GM12874 (cell line): ENCODE results near the gene UBE2M.

Experiments used
- CTCF ChIP-seq: IDR thresholded peaks from 2 replicates; pipeline ENCODE4 v1.5.1; 2011; ENCODE audit warnings: low read depth, mild to moderate bottlenecking, control low read depth, low read length, moderate library complexity; ENCODE audit not compliant: insufficient read depth

Gene UBE2M

DNA sequence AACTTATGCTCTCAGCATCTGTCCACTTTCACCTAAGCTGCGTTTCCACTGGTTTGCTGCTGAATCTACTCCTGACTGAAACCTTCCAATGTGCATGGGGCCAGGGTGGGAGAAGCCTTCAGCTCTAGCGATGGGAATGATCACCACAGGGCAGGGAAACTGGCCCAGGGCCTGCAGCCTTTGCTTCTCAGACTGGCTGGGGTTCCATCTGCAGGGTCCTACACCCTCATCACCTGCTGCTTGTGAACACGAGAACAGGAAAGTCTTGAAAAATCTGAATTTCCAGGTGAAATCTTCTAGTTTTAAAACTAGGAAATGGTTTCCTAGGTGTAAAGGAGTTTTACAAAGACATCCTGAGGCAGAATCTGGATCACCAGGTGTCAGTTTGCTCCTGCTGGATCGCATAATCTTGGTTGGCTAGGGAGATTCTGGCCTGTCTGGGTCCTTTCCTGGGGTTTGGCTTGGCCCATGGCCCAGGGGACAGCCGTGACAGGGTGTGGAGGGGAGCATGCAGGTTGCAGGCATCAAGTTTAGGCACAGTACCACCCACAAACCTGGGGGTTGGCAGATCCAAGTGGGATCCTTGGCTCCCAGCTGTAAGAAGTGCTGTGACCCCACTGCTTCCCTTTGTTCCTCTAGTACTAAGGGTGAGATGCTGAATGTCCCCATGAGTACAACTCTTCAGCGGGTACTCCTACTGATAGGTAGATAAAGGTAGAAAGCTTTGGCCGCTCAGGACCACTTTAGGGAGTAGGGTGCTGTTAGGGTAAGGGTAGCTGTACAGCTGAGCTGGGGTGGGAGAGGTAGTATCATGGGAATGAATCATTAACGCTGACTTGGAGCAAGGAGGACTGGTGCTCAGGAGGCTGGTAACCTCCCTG, 1.8 kb upstream of the UBE2M start:
- TF ChIP-seq CTCF = no peak

DNA sequence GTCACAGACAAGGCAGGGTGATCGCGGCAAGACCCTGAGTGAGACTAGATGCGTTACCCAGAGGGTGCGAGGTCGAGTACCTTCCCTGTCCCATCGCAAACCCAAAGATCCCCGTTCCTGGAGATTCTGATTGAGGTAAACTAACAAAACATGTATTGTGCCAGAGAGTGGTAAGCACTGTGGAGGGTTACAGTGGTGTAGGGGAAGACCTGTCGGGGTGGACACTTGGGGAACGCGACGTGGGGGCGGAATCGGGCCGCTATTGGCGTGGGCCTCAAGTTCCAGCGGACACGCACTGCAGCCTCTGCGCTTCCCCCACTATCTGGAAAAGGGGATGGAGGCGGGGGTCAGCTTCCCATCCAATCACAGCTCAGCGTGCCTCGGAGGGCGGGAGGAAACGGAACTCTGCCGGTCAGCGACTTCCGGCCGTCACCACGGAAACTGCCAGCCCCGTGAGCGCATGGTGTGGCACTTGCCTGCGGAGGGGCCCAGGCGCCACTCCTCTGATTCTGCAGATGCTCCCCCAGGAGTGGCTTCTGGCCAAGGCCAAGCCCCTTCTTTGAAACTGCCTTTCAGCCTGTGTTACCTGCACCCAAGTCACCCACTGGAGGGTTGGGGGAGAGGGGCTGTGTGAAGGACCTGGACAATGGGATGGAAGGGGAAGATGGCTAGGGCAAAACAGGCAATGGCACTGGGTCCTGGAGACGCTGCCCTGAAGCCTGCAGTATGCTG, 1.0 kb upstream of the UBE2M start:
- TF ChIP-seq CTCF = no peak

DNA sequence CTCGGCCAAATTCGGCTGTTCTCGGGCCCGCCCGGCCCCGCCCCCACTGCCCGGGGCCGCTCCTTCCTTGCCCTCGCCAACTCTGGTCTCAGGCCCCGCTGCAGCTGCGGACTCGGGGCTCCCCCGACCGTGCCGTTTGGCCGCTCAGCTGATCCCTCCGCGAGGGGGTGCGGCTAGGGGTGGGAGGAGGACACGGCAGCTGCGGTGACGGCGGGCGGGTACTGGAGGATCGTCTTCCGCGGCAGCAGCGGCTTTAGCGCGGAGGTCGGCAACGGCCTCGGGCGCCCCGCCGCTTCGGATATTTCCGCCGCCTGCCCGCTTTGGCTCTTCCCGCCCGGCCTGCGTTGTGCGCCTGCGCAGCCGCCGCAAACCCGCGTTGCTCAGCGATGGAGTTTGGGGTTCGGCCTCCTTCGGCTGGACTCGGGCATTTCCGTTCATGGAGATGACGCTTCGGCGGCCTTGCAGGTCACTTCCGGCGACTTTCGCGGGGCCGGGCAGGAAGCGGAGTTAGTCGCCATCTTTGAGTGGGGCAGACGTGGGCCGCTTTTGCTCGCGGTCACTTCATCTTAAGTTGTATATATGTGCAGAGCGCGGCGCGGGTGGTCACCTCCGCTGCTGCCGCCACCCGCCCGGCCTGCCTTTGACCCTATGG, 338 bp upstream of the UBE2M start:
- TF ChIP-seq CTCF = no peak

GRCh38 chr19:58557221-58558065, 968 bp downstream of the UBE2M start:
- TF ChIP-seq CTCF = no peak

DNA sequence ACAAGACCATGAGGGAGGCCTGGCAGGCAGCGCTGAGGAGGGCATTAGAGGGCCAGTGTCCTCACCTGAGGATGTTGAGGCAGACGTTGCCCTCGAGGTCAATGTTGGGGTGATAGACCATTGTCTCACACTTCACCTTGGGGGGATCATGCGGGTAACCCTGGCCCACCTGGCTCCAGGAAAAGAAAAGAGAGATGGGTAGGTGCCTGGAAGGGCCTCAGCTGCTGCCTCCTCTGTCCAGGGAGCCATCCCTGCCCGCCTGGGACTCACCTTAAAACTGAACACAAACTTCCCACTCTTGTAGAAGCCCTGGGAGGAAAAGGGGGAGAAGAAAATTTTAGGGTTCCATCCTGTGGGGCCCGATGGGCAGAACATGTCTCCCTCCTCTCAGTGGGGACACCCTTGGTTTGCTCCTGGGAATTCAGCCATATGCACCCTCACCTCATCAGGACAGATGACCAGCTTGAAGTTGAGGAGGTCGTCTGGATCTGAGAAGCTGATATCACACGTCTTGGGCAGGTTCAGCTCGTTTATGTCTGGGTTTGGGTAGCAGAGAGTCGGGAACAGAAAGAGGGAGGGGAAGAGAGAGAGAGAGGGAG, 1.7 kb downstream of the UBE2M start:
- TF ChIP-seq CTCF = no peak

- no peak for TF ChIP-seq CTCF
These were observed 2.3 kb downstream of the UBE2M start for GRCh38 chr19:58555920-58556621.
